B cell (primary cell): ENCODE data around the gene CRY2. TPM values are rescaled to one million over a fixed set of nuclear protein-coding genes. Genes with fewer than 3 reads are reported as not detected.
A peak's percentile ranks its signal among the peaks of the same experiment; 100 is the strongest.
"Not testable (repeated sequence)": the region's sequence is repeated elsewhere in the genome, so short reads cannot be mapped to it uniquely, and the experiment has no call there.

ENCODE experiments used
- ATAC-seq: fragments of 200-7000 bp; cut with Tn5 transposase; one replicate; pipeline ENCODE4 v1.10.0; 2021; ENCODE audit warnings: low read depth, mild to moderate bottlenecking, moderate number of reproducible peaks, moderate library complexity
- CTCF ChIA-PET: fragments of 350-600 bp; sonication (Branson Sonifier 250); formaldehyde crosslinking; loops from one replicate; lab custom pipeline; 2021; ENCODE audit warnings: antibody characterized with exemption, inconsistent platforms; lab: Charles Lee
- POLR2A ChIA-PET: fragments of 350-600 bp; sonication (Branson Sonifier 250); formaldehyde crosslinking; loops from one replicate; lab custom pipeline; 2021; ENCODE audit warnings: antibody characterized with exemption; lab: Charles Lee
- DNase-seq: peaks from one replicate; pipeline ENCODE4 v3.0.0; 2013
- H2AFZ ChIP-seq: 2 replicates; pipeline ENCODE4 v1.6.1; 2012; ENCODE audit warnings: mild to moderate bottlenecking, low read depth, low read length; ENCODE audit not compliant: insufficient read depth, poor library complexity, severe bottlenecking
- H3K27ac ChIP-seq, 2 donors: 1 replicate in 1 of 2; 2 replicates in 1 of 2; pipeline ENCODE4 v1.5.1; 2012 to 2013; ENCODE audit warnings: low read length in 2 of 2, mild to moderate bottlenecking in 2 of 2, moderate library complexity in 1 of 2
- H3K27me3 ChIP-seq, 4 experiments: fragments of 200-600 bp in 1 of 4; sonication (generic) in 1 of 4; replicated peaks in 1 of 4; 1 replicate in 2 of 4; 2 replicates in 2 of 4; pipeline versions ENCODE4 v1.6.1 to v1.7.0; 2013 to 2016; ENCODE audit warnings: low read length in 3 of 4, mild to moderate bottlenecking in 2 of 4, mixed read lengths in 1 of 4, moderate library complexity in 1 of 4; ENCODE audit not compliant: insufficient read depth in 4 of 4, control insufficient read depth in 3 of 4; ENCODE audit errors: control extremely low read depth in 1 of 4
- H3K36me3 ChIP-seq, 2 experiments: replicated peaks in 1 of 2; 1 replicate in 1 of 2; 2 replicates in 1 of 2; pipeline versions ENCODE4 v1.6.1 to v1.7.1; 2013; ENCODE audit warnings: low read length in 1 of 2; ENCODE audit not compliant: insufficient read depth in 2 of 2, control insufficient read depth in 1 of 2; ENCODE audit errors: control extremely low read depth in 1 of 2, extremely low read depth in 1 of 2
- H3K4me1 ChIP-seq, 2 donors: fragments of 200-600 bp in 1 of 2; sonication (generic) in 1 of 2; 1 replicate in 1 of 2; 2 replicates in 1 of 2; pipeline versions ENCODE4 v1.5.1 to v1.6.1; 2013 to 2017; ENCODE audit warnings: low read length in 2 of 2; ENCODE audit not compliant: control insufficient read depth in 2 of 2, insufficient read depth in 2 of 2
- H3K4me2 ChIP-seq: replicated peaks from 2 replicates; pipeline ENCODE3; 2012; ENCODE audit warnings: mild to moderate bottlenecking, low read depth, low read length; ENCODE audit not compliant: poor library complexity, severe bottlenecking
- H3K4me3 ChIP-seq, 5 experiments: fragments of 200-600 bp in 1 of 5; sonication (generic) in 1 of 5; 1 replicate in 3 of 5; 2 replicates in 2 of 5; pipeline versions ENCODE4 v1.5.1 to v1.7.0; 2011 to 2016; ENCODE audit warnings: low read length in 4 of 5, mild to moderate bottlenecking in 4 of 5, low read depth in 2 of 5, control low read depth in 1 of 5, moderate library complexity in 1 of 5; ENCODE audit not compliant: insufficient read depth in 1 of 5; ENCODE audit errors: control extremely low read depth in 1 of 5, extremely low read depth in 1 of 5
- H3K79me2 ChIP-seq: fragments of 200-600 bp; sonication (generic); one replicate; pipeline ENCODE4 v1.6.0; 2016; ENCODE audit warnings: low read length; ENCODE audit not compliant: control insufficient read depth, insufficient read depth
- H3K9ac ChIP-seq: fragments of 200-600 bp; sonication (generic); 2 replicates; pipeline ENCODE4 v1.6.1; 2017; ENCODE audit warnings: mild to moderate bottlenecking, low read length, moderate library complexity
- H3K9me3 ChIP-seq, 3 donors: one replicate each; pipeline versions ENCODE4 v1.6.1 to v1.7.1; 2013; ENCODE audit warnings: low read length in 2 of 3; ENCODE audit not compliant: control insufficient read depth in 2 of 3, insufficient read depth in 1 of 3; ENCODE audit errors: control extremely low read depth in 1 of 3
- H4K20me1 ChIP-seq: 2 replicates; pipeline ENCODE4 v1.6.0; 2012; ENCODE audit warnings: mild to moderate bottlenecking, low read length; ENCODE audit not compliant: insufficient read depth, control insufficient read depth, poor library complexity, severe bottlenecking
- H3K27ac Mint-ChIP-seq: one replicate; pipeline ENCODE4 v1.8.0; 2021; ENCODE audit warnings: mixed read lengths
- H3K27me3 Mint-ChIP-seq: one replicate; pipeline ENCODE4 v1.8.0; 2021; ENCODE audit warnings: mixed read lengths
- H3K4me1 Mint-ChIP-seq: one replicate; pipeline ENCODE4 v1.8.0; 2021; ENCODE audit warnings: mixed read lengths
- H3K4me3 Mint-ChIP-seq: one replicate; pipeline ENCODE4 v1.8.0; 2021; ENCODE audit warnings: mixed read lengths
- H3K9me3 Mint-ChIP-seq: one replicate; pipeline ENCODE4 v1.8.0; 2022; ENCODE audit warnings: mixed read lengths; ENCODE audit not compliant: insufficient read depth
- CTCF ChIP-seq: fragments of 200-600 bp; IDR thresholded peaks from one replicate; pipeline ENCODE4 v1.8.0; 2022; ENCODE audit warnings: antibody characterized with exemption, mild to moderate bottlenecking
- EZH2 ChIP-seq: IDR thresholded peaks from 2 replicates; pipeline ENCODE4 v1.6.1; 2012; ENCODE audit warnings: borderline replicate concordance, low read depth, mild to moderate bottlenecking, moderate library complexity, low read length; ENCODE audit not compliant: insufficient read depth, poor library complexity, severe bottlenecking
- WGBS: methylation state at CpG from one replicate; pipeline ENCODE4 v1.1.5; 2013; ENCODE audit warnings: missing lambda C conversion rate; ENCODE audit not compliant: insufficient coverage; 5-methylcytosine and 5-hydroxymethylcytosine counted together
- intact Hi-C: fragments of 100-400 bp; cut with micrococcal nuclease; formaldehyde crosslinking; loops from one replicate; pipeline ENCODE4 v1.10.0; 2022
- polyA plus RNA-seq: library from polyadenylated mRNA; depleted of rRNA; stranded (reverse); fragments of >200 nt; gene quantifications from 2 replicates; pipeline ENCODE4 v1.2.3, GENCODE V29; 2012
- total RNA-seq, 2 donors: library from RNA; stranded (reverse); fragments of 120-200 nt in 1 of 2; gene quantifications; 1 replicate in 1 of 2; 2 replicates in 1 of 2; pipeline versions ENCODE4 v1.2.3 to v1.2.4, GENCODE V29; 2013 to 2022

The CRY2 gene
- total and polyA plus RNA-seq, 2 donors (not counting 1 experiment from before 2014, with no cell fraction given): 20.4 to 65.1 TPM

GRCh38 chr11:45807792-45808238 is 39.5 kb upstream of the CRY2 start:
- H2AFZ ChIP-seq: no peak overlapping the region
- peaks cover 25% of the 10 kb centered on the region for H3K79me2 ChIP-seq
- peak overlapping the region; percentile 83 for H3K4me2 ChIP-seq
- TF ChIP-seq EZH2 (no peak), CTCF (no peak)
- WGBS: no CpG with 5 or more reads among the region's 4 CpGs
- H3K27me3 ChIP-seq: no peaks in the 10 kb centered on the region
- peaks cover 14% of the 10 kb centered on the region for H4K20me1 ChIP-seq
- H3K27me3 Mint-ChIP-seq: no peaks in the 10 kb centered on the region
- no peak for DNase-seq
- H3K36me3 ChIP-seq: peaks cover 0 to 29% of the 10 kb centered on the region in 2 experiments
- H3K9ac ChIP-seq: no peak overlapping the region
- intact Hi-C loops: loop anchor here (5.0 kb wide), 1 partner anchor 124 kb away; no protein-coding TSS in a partner anchor
- H3K9me3 Mint-ChIP-seq: no peaks in the 10 kb centered on the region
- POLR2A ChIA-PET: no interaction called here
- no peaks in the 10 kb centered on the region for H3K9me3 ChIP-seq
- peak overlapping the region; percentile 94 for H3K4me3 Mint-ChIP-seq
- H3K4me1 ChIP-seq: peaks cover 27 to 35% of the 10 kb centered on the region in 2 donors
- ATAC-seq: no peak
- H3K4me1 Mint-ChIP-seq: peaks cover 46% of the 10 kb centered on the region
- no peak overlapping the region for H3K4me3 ChIP-seq
- H3K27ac ChIP-seq: no peak overlapping the region
- CTCF ChIA-PET: interaction anchor here (1.7 kb wide), 1 partner anchor 37 kb away, joined by 5 read pairs; no protein-coding TSS in a partner anchor
- H3K27ac Mint-ChIP-seq: no peak overlapping the region

DNA sequence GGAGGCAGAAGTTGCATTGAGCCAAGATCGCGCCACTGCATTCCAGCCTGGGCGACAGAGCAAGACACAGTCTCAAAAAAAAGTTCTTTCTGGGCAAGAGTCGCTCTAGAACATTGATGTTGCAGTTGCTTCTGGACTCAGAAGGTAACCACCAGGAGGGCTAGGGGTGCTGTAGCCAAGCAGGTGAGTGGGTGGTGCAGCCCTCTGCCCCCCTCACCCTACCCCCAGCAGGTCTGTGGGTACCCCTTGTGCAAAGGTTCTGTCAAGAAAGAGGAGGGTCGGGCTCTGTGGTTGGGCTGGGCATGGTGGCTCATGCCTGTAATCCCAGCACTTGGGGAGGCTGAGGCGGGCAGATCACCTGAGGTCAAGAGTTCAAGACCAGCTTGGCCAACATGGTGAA is 38.8 kb upstream of the CRY2 start:
- H3K4me3 ChIP-seq, H3K27ac Mint-ChIP-seq, H3K27me3 Mint-ChIP-seq, H3K4me2 ChIP-seq, ATAC-seq, H3K9me3 Mint-ChIP-seq, H3K9ac ChIP-seq, POLR2A ChIA-PET, H3K9me3 ChIP-seq, H2AFZ ChIP-seq, H3K27me3 ChIP-seq, H3K4me3 Mint-ChIP-seq, DNase-seq, H3K27ac ChIP-seq: not testable (repeated sequence)
- Histone ChIP-seq H3K36me3 (peaks cover 0 to 29% of the 10 kb centered on the region in 2 experiments), H3K4me1 (peaks cover 27 to 35% of the 10 kb centered on the region in 2 donors), H4K20me1 (peaks cover 14% of the 10 kb centered on the region), H3K79me2 (peaks cover 25% of the 10 kb centered on the region)
- H3K4me1 Mint-ChIP-seq: peaks cover 46% of the 10 kb centered on the region
- intact Hi-C loops: loop anchor here (5.0 kb wide), 1 partner anchor 124 kb away; no protein-coding TSS in a partner anchor
- CTCF ChIA-PET: interaction anchor here (1.7 kb wide), 1 partner anchor 37 kb away, joined by 5 read pairs; no protein-coding TSS in a partner anchor
- 97% methylated on average over 6 of the region's 6 CpGs for WGBS
